ENCODE data around the gene MAP3K7. TPM values are rescaled to one million over a fixed set of nuclear protein-coding genes. Genes with fewer than 3 reads are reported as not detected.

MAP3K7 gene
- total RNA-seq, result 27.0 and 44.1 TPM in 2 replicates

DNA sequence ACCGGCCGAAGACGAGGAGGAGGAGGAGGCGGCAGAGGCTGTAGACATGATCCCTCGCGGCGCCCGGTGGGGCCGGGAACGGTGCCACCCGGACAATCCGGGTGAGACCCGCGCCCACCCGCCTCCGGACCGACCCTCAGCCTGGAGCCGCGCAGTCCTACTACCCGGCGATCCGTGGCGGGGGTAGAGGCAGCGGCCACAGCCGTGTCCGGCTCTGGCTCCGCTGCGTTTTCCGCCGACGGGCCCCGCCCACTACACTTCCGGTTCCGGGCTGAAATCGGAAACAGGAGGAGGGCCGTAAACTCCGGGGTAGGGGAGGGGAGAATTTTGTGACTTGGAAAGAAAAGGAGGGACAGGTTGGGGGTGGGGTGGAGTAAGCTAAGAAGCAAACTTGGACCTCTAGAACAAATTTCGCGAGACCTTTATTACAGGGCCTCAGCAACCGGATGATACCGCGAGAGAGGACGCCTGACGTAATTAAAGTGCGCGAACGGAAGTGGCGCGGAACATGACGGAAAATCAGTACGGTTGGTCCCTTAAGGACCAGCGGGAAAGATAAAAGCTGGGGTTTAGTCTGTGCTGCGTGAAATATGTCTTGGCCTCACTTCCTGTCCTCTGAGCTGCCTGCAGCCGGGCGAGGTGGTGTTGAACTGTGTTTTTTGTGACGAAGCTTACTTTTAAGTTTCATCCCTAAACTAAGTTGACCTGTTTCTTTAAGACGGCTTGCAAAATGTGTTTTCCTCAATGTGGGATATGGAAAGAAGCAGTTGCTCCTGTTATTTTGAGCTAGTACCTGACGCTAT is at the start of gene MAP3K7:
Gene MAP3K7, minus strand, starts transcription at position 237 of the 803 bp plus-strand sequence. Its CDS starts 189 bp downstream, at position 48.

Data from nasal cavity respiratory epithelium epithelial cell of viscerocranial mucosa (primary cell).